Amygdala (tissue), 56 donors: Measurements from ENCODE around the gene CCDC12.

ENCODE experiments used
- DNase-seq, 56 donors: peaks; one replicate each; lab custom pipeline; 2025; lab: John Stamatoyannopoulos, UW

CCDC12 gene

GRCh38 chr3:46960081-46960701 is 16.4 kb downstream of the CCDC12 start:
- no peak for DNase-seq

GRCh38 chr3:46959161-46959511 is 17.4 kb downstream of the CCDC12 start:
- DNase-seq = no peak

GRCh38 chr3:46958467-46959160 is 17.9 kb downstream of the CCDC12 start:
- DNase-seq = no peak

GRCh38 chr3:46957092-46957820 is 19.3 kb downstream of the CCDC12 start:
- DNase-seq = no peak

GRCh38 chr3:46955801-46956259 is 20.7 kb downstream of the CCDC12 start:
- DNase-seq = no peak

- no peak for DNase-seq
Measured at GRCh38 chr3:46955157-46955556, 21.4 kb downstream of the CCDC12 start.

- no peak for DNase-seq
Measured at GRCh38 chr3:46954178-46954577, 22.4 kb downstream of the CCDC12 start.

GRCh38 chr3:46953234-46954010 is 23.1 kb downstream of the CCDC12 start:
- DNase-seq = no peak

- no peak for DNase-seq
Measured at GRCh38 chr3:46952813-46953212, 23.7 kb downstream of the CCDC12 start.

- DNase-seq = no peak
Measured at GRCh38 chr3:46950650-46951241, 25.8 kb downstream of the CCDC12 start.

- DNase-seq = no peak
Measured at GRCh38 chr3:46950177-46950576, 26.4 kb downstream of the CCDC12 start.

GRCh38 chr3:46948830-46949671 is 27.5 kb downstream of the CCDC12 start:
- DNase-seq = no peak

GRCh38 chr3:46947981-46948791 is 28.4 kb downstream of the CCDC12 start:
- DNase-seq = no peak

- no peak for DNase-seq
Measured at GRCh38 chr3:46947546-46947901, 29.0 kb downstream of the CCDC12 start.

GRCh38 chr3:46946856-46947545 is 29.5 kb downstream of the CCDC12 start:
- no peak for DNase-seq

GRCh38 chr3:46946416-46946815 is 30.1 kb downstream of the CCDC12 start:
- no peak for DNase-seq

GRCh38 chr3:46944191-46944590 is 32.4 kb downstream of the CCDC12 start:
- DNase-seq = no peak
